ENCODE data around the gene AGAP1. TPM values are rescaled to one million over a fixed set of nuclear protein-coding genes. Genes with fewer than 3 reads are reported as not detected.

Gene AGAP1
- total RNA-seq, 1 experiment from 2014 or later, result 25.8 TPM

- DNase-seq, result no peak
- no peak overlapping the region for H3K27ac ChIP-seq (ENCODE audit: insufficient read length, low read depth, low read length)
- H3K23ac ChIP-seq (ENCODE audit: insufficient read length, low read depth, low read length), result no peak overlapping the region
- TF ChIP-seq, protein P1, sequence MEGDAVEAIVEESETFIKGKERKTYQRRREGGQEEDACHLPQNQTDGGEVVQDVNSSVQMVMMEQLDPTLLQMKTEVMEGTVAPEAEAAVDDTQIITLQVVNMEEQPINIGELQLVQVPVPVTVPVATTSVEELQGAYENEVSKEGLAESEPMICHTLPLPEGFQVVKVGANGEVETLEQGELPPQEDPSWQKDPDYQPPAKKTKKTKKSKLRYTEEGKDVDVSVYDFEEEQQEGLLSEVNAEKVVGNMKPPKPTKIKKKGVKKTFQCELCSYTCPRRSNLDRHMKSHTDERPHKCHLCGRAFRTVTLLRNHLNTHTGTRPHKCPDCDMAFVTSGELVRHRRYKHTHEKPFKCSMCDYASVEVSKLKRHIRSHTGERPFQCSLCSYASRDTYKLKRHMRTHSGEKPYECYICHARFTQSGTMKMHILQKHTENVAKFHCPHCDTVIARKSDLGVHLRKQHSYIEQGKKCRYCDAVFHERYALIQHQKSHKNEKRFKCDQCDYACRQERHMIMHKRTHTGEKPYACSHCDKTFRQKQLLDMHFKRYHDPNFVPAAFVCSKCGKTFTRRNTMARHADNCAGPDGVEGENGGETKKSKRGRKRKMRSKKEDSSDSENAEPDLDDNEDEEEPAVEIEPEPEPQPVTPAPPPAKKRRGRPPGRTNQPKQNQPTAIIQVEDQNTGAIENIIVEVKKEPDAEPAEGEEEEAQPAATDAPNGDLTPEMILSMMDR (conservative IDR thresholded peaks at IDR 0.05), result no peak
- no peak overlapping the region for H2AK5ac ChIP-seq (ENCODE audit: insufficient read length, low read length)
- no peak overlapping the region for H3K4ac ChIP-seq (ENCODE audit: low read depth, low read length)
- no peak overlapping the region for H4K8ac ChIP-seq (replicated peaks; ENCODE audit: insufficient read length, low read depth, low read length)
- no peaks in the 10 kb centered on the region for H3K79me1 ChIP-seq (ENCODE audit: insufficient read depth, low read depth, low read length, poor library complexity, severe bottlenecking)
- H3K18ac ChIP-seq (ENCODE audit: insufficient read length, low read depth, low read length), result no peak overlapping the region
- no peak overlapping the region for H4K5ac ChIP-seq (ENCODE audit: insufficient read length, low read depth, low read length)
- Mint-ChIP-seq H3K36me3 (ENCODE audit: insufficient read depth in 1 of 3, low read depth in 3 of 3) (no peaks in the 10 kb centered on the region; a peak in 3 of 7 replicates), H3K9me3 (no peaks in the 10 kb centered on the region), H3K27me3 (ENCODE audit: low read depth) (no peaks in the 10 kb centered on the region), H3K4me1 (peaks cover 12 to 13% of the 10 kb centered on the region in 2 experiments), H3K4me3 (no peak overlapping the region), H3K27ac (no peak overlapping the region)
- no peak overlapping the region for H2BK20ac ChIP-seq (ENCODE audit: low read depth, low read length, poor library complexity, severe bottlenecking)
- no peaks in the 10 kb centered on the region for H3K4me1 ChIP-seq (ENCODE audit: insufficient read depth, low read length)
- H2BK120ac ChIP-seq (ENCODE audit: low read depth, low read length, poor library complexity, severe bottlenecking), result no peak overlapping the region
- no peaks in the 10 kb centered on the region for H3K27me3 ChIP-seq (ENCODE audit: insufficient read depth, low read length)
- no peak overlapping the region for H3K9ac ChIP-seq (ENCODE audit: extremely low read depth, insufficient read length, low read length)
- H2AFZ ChIP-seq (ENCODE audit: low read length), result no peak overlapping the region
- no peak overlapping the region for H3K14ac ChIP-seq (ENCODE audit: insufficient read depth, low read length)
- no peak overlapping the region for H3K56ac ChIP-seq (ENCODE audit: insufficient read length, low read depth, low read length)
- peaks cover 5% of the 10 kb centered on the region for H4K20me1 ChIP-seq (ENCODE audit: control insufficient read depth, insufficient read depth, insufficient read length)
- WGBS (ENCODE audit: extremely low coverage, insufficient read length, low lambda C conversion rate), result no CpG with 5 or more reads among the region's 2 CpGs
- no peak overlapping the region for H4K91ac ChIP-seq (ENCODE audit: insufficient read length, low read depth, low read length)
- H3K4me2 ChIP-seq (ENCODE audit: insufficient read depth, insufficient read length, low read length), result no peak overlapping the region
- H2BK5ac ChIP-seq (ENCODE audit: insufficient read length, low read length), result no peak overlapping the region
- H3K9me3 ChIP-seq (ENCODE audit: control insufficient read depth, low read depth, low read length), result no peaks in the 10 kb centered on the region
- H3K23me2 ChIP-seq (ENCODE audit: insufficient read length, low read depth, low read length, poor library complexity, severe bottlenecking), result no peaks in the 10 kb centered on the region
- H3K79me2 ChIP-seq (ENCODE audit: insufficient read depth, low read length), result no peaks in the 10 kb centered on the region
- H3T11ph ChIP-seq (ENCODE audit: low read length), result no peak overlapping the region
- no peak overlapping the region for H2BK15ac ChIP-seq (ENCODE audit: low read depth, low read length)
- no peak overlapping the region for H2BK12ac ChIP-seq (ENCODE audit: insufficient read length, low read depth, low read length)
Observed at GRCh38 chr2:235999011-235999410, 505.2 kb downstream of the AGAP1 start.

Data from H9 (cell line).